Testis (tissue), 3 donors: ENCODE measurements around the gene CENPM. TPM values are rescaled to one million over a fixed set of nuclear protein-coding genes. Genes with fewer than 3 reads are reported as not detected.

Source experiments
- DNase-seq: peaks from one replicate; pipeline ENCODE4 v3.0.0-alpha.2; 2019
- H3K27ac ChIP-seq, 2 donors: fragments of 200-600 bp; sonication (generic); one replicate each; pipeline ENCODE4 v1.5.1; 2019
- H3K27me3 ChIP-seq: fragments of 200-600 bp; sonication (generic); one replicate; pipeline ENCODE4 v1.5.1; 2019
- H3K36me3 ChIP-seq: fragments of 200-600 bp; sonication (generic); one replicate; pipeline ENCODE4 v1.5.1; 2017; ENCODE audit warnings: low read depth; ENCODE audit errors: missing control alignments
- H3K4me1 ChIP-seq: fragments of 200-600 bp; sonication (generic); one replicate; pipeline ENCODE4 v1.5.1; 2019
- H3K4me3 ChIP-seq, 2 donors: fragments of 200-600 bp; sonication (generic); one replicate each; pipeline ENCODE4 v1.5.1; 2017 to 2019
- H3K9me3 ChIP-seq: fragments of 200-600 bp; sonication (generic); one replicate; pipeline ENCODE4 v1.5.1; 2017
- POLR2A ChIP-seq: fragments of 450-650 bp; IDR thresholded peaks from one replicate; pipeline ENCODE4 v1.6.1; 2017; ENCODE audit warnings: antibody characterized with exemption, mild to moderate bottlenecking, moderate library complexity
- WGBS, 2 donors: methylation state at CpG; one replicate each; pipeline ENCODE4 v1.1.5; 2018; 5-methylcytosine and 5-hydroxymethylcytosine counted together
- intact Hi-C: fragments of 100-400 bp; cut with DNase I; formaldehyde crosslinking; loops from one replicate; pipeline ENCODE4 v1.15.1; 2023; ENCODE audit warnings: low total_unique reads
- polyA plus RNA-seq: library from polyadenylated mRNA; stranded (reverse); fragments of 350-450 nt; fragmentation: Illumina TruSeq; extraction: RNeasy Lipid Tissue Mini Kit (QIAGEN cat#74804); gene quantifications from one replicate; pipeline ENCODE4 v1.2.3, GENCODE V29; 2014; ENCODE audit warnings: low read depth, low replicate concordance; ENCODE audit not compliant: insufficient read depth
- total RNA-seq, 2 donors: library from RNA; depleted of rRNA; stranded (reverse); fragments of >200 nt; gene quantifications; one replicate each; pipeline ENCODE4 v1.2.3, GENCODE V29; 2016
- TF ChIP-seq, protein P1 (sequence below), 3 experiments: fragments of 450-650 bp in 2 of 3; fragments of 200-600 bp in 1 of 3; sonication (generic) in 1 of 3; IDR thresholded peaks; one replicate each; pipeline ENCODE4 v1.5.1; 2016 to 2019; ENCODE audit warnings: antibody characterized with exemption in 3 of 3, mild to moderate bottlenecking in 2 of 3, moderate library complexity in 1 of 3

CENPM gene
- total and polyA plus RNA-seq, 3 donors from 2014 or later: 15.5 to 28.2 (median 15.7) TPM

DNA sequence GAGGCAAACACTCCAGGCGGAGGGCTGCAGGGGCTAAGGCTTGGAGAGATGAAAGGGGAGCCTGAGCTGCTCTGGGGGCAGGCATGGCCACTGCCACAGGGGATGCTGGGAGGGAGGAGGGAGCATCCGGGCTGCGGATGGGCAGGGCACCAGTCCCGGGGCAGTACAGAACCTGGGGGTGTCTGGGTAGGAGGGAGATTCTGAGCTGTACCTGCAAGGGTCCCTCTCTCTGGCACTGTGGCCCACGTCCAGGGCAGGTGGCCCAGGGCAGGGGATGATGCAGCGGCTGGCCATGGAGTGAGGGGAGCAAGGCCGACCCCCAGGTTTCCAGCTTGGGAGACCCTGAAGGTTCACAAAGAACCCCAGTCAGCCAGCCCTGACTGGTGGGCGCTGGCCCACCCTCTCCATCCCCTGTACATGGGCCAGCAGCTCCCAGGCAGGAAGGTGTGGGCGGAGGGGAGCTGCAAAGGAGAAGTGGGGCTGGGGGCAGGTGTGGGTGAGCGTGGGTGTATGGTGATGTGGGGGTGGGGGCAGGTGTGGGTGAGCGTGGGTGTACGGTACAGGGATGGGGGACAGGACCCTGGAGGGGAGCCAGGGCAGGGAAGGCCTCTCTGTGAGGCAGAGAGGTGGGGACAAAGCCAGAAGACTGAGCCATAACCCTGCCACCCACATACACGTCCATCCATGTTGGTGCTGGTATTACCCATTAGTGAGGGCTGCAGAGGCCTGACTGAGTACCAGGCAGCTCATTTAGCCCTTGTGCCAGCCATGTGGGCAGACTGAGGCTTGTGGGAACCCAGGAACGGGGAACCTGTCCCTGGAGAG is 18.1 kb downstream of the CENPM start:
- DNase-seq: no peak
- intact Hi-C loops: no loop called here
- no peaks in the 10 kb centered on the region for H3K9me3 ChIP-seq
- TF ChIP-seq, protein P1, sequence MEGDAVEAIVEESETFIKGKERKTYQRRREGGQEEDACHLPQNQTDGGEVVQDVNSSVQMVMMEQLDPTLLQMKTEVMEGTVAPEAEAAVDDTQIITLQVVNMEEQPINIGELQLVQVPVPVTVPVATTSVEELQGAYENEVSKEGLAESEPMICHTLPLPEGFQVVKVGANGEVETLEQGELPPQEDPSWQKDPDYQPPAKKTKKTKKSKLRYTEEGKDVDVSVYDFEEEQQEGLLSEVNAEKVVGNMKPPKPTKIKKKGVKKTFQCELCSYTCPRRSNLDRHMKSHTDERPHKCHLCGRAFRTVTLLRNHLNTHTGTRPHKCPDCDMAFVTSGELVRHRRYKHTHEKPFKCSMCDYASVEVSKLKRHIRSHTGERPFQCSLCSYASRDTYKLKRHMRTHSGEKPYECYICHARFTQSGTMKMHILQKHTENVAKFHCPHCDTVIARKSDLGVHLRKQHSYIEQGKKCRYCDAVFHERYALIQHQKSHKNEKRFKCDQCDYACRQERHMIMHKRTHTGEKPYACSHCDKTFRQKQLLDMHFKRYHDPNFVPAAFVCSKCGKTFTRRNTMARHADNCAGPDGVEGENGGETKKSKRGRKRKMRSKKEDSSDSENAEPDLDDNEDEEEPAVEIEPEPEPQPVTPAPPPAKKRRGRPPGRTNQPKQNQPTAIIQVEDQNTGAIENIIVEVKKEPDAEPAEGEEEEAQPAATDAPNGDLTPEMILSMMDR (IDR thresholded peaks at IDR 0.05): no peak
- no peak for TF ChIP-seq POLR2A
- H3K27me3 ChIP-seq: no peaks in the 10 kb centered on the region
- no peaks in the 10 kb centered on the region for H3K36me3 ChIP-seq
- H3K27ac ChIP-seq: no peak overlapping the region
- H3K4me1 ChIP-seq: peaks cover 2% of the 10 kb centered on the region
- H3K4me3 ChIP-seq: no peak overlapping the region
- WGBS, 2 donors: 81% methylated on average over 8 to 12 of the region's 14 CpGs

DNA sequence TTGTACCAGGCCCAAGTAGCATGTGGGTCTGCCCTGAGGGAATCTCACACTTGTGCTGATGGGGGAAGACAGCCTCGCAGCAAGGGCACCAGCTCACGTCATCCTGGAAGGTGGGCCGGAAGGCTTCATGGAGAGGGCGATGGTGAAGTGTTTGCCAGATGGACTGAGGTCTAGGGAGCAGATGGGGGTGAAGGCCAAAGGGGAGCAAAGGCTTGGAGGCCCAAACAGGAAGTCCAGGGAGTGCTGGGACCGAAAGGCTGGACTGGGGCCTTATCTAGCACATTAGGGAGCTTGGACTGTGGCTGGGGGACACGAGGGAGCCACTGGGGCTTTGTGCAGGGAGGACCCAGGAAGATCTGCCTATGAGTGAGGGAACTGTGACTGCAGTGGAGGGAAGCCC is 19.1 kb downstream of the CENPM start:
- Histone ChIP-seq H3K27me3 (no peaks in the 10 kb centered on the region), H3K36me3 (no peaks in the 10 kb centered on the region), H3K4me3 (no peak overlapping the region), H3K27ac (no peak overlapping the region), H3K9me3 (no peaks in the 10 kb centered on the region), H3K4me1 (peaks cover 2% of the 10 kb centered on the region)
- DNase-seq: no peak
- 80 to 84% methylated on average over 6 of the region's 6 CpGs for WGBS, 2 donors
- TF ChIP-seq POLR2A: no peak
- TF ChIP-seq, protein P1 (IDR thresholded peaks at IDR 0.05): no peak
- intact Hi-C loops: no loop called here

DNA sequence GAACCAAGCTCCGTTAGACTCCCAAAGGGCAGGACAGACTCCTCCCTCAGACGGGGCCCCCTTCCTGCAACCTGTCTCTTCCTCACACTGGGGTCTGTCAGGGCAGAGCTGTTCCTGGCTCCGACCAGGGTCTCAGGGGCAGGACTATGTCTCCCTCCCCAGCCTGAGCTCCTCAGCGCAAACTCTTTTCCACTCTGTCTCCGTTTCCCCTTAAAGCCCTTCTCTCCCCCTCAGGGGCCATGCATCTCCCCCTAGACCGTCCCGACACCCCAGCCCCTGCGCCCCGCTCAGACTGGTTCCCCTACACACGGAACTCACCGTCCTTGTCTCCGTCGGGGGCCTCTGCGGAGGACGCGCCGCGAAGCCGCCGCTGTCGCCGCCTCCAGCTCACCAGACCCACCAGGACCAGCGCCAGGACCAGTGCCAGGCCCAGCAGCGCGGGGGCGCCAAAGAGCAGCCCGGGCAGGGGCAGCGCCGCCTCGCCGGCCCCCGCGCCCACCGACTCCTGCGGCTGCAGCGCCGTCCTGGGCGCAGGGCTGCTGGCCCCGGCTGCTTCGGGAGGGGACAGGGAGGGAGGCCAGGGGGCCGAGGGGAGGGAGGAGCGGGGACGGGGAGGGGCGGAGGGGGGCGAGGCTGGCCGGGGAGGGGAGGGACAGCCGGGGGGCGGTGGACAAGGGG is 21.0 kb downstream of the CENPM start:
- TF ChIP-seq POLR2A: no peak
- TF ChIP-seq, protein P1 (IDR thresholded peaks at IDR 0.05): peak in 2 of 3 experiments; percentile 28 to 48
- H3K9me3 ChIP-seq: no peaks in the 10 kb centered on the region
- WGBS, 2 donors: 9 to 17% methylated on average over 20 to 29 of the region's 48 CpGs
- intact Hi-C loops: no loop called here
- no peak overlapping the region for H3K27ac ChIP-seq
- H3K27me3 ChIP-seq: no peaks in the 10 kb centered on the region
- H3K36me3 ChIP-seq: no peaks in the 10 kb centered on the region
- H3K4me3 ChIP-seq: peak overlapping the region; percentile 38 to 42
- DNase-seq: peak; percentile 71
- peaks cover 2% of the 10 kb centered on the region for H3K4me1 ChIP-seq

DNA sequence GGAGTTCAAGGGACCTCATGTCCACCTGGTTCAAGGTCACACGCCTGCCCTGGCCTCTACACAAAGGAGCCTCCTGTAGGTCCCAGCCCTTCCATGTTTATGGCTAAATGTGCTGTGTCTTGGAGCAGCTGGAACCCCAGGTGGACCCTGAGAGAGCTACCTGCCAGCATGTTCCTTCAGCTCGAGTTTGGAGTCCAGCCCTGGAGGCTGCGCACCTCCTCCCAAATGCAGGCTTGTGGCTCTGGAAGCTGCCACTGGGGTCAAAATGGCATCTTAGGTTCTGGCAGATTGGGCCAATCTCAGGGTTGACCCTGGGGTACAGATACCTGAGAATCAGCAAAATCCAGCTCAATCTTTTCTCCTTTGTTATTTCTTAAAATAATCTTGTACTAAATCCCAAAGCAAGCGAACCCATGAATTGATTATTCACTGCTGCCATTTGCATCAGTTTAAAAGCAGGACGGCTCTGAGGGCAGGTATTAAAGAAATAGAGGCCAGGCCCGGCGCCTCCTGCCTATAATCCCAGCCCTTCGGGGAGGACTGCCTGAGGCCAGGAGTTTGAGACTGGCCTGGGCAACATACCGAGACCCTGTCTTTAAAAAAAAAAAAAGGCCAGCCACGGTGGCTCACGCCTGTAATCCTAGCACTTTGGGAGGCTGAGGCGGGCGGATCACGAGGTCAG is 23.2 kb downstream of the CENPM start:
- no peak for TF ChIP-seq POLR2A
- TF ChIP-seq, protein P1 (IDR thresholded peaks at IDR 0.05): no peak
- no peaks in the 10 kb centered on the region for H3K27me3 ChIP-seq
- 85 to 94% methylated on average over 14 of the region's 14 CpGs for WGBS, 2 donors
- intact Hi-C loops: no loop called here
- peaks cover 9% of the 10 kb centered on the region for H3K4me1 ChIP-seq
- no peak overlapping the region for H3K27ac ChIP-seq
- H3K9me3 ChIP-seq: no peaks in the 10 kb centered on the region
- H3K36me3 ChIP-seq: no peaks in the 10 kb centered on the region
- DNase-seq: no peak
- H3K4me3 ChIP-seq: no peak overlapping the region
